Fibroblast of skin of abdomen (primary cell): Measurements from ENCODE around the gene PLEKHO2.
A peak's percentile ranks its signal among the peaks of the same experiment; 100 is the strongest.

ENCODE experiments used
- DNase-seq: peaks from one replicate; pipeline ENCODE4 v3.0.0-alpha.2; 2013

PLEKHO2 gene

DNA sequence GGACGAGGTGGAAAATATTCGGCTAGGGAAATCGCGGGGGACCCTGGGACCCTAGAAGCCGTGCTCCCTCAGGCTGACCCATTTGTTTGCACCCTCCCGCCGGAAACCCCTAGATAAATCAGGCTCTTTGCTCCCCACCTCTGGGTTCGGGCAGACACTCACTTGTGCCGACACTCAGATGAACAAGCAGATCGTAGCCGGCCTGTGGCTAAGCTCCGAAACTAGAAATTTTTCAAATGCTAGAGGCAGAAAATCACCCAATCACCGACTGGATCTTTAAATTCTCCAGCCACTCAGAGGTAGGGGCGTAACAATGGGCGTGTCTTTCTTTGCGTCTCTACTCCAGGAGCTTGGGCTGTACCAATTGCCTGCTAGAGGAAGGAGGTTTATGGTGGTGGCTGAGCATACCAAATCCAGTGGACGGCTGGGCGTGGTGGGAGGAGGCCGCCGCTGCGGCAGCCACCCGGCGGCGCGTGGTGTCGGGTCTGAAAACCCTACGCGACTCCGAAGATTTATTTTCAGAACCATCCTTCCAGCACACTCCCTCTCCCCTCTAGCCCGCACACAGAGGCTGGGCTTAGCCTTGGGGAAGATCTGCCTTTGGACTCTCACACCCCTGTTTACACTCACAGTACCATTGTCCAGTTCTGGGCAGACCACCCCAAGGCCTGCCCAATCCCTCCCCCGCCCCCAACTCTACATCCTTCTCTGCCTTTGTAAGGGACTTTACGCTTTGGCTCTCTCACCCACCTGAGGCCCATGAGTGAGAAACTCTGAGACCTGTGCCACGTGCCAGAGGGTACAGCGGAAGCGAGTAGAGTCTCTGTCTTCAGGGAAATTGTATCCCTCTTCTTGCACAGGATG, 16.1 kb upstream of the PLEKHO2 start, which contains the start of gene PIF1:
Gene PIF1 (minus strand): TSS at position 217 of the 864 bp plus-strand sequence. CDS start 1,312 bp downstream, outside the sequence.
- DNase-seq, result peak; percentile 99

DNA sequence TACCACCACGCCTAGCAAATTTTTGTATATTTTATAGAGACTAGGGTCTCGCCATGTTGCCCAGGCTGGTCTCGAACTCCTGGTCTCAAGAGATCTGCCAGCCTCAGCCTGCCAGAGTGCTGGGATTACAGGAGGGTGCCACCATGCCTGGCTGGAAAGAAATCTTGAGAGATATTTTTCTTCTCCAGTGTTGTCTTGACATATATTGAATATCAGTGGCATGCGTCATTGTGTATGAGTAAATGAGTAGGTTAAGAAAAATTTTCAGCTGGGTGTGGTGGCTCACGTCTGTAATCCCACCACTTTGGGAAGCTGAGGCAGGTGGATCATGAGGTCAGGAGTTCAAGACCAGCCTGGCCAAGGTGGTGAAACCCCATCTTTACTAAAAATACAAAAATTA, 12.7 kb upstream of the PLEKHO2 start:
- DNase-seq, result peak; percentile 19

DNA sequence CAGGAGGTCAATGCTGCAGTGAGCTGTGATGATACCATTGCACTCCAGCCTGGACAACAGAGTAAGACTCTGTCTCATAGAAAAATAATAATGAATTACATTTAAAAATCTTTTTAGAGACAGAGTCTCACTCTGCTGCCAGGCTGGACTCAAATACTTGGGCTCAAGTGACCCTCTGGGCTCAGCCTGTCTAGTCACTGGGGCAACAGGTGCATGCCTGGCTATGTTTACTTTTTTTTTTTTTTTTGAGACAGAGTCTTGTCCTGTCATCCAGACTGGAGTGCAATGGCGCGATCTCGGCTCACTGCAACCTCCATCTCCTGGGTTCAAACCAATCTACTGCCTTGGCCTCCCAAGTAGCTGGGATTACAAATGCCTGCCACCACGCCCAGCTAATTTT, 8.0 kb upstream of the PLEKHO2 start:
- DNase-seq, result no peak

DNA sequence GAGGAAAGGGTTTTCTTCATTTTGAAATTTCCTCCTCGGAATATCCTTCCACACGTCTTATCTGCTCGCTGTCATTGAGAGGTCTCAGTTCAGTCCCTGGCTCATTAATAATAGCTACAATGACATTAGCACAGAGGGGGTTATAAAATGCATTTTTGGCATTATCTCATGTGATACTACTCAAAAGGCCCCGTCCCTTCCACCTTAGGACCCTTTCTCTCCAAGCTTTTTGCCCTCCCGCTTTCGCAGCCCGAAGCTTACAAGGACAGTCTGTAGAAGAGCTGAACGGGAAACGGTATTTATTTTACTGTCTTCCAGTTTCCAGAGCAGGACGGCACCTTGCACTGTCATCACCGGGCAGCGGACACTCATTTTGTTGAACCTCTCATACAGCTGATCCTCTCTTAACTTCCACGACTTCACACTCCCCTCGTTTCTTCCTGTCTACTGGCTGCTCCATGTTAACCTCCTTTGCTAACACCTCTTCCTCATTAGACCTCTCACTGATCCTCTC, 5.6 kb upstream of the PLEKHO2 start:
- no peak for DNase-seq

DNA sequence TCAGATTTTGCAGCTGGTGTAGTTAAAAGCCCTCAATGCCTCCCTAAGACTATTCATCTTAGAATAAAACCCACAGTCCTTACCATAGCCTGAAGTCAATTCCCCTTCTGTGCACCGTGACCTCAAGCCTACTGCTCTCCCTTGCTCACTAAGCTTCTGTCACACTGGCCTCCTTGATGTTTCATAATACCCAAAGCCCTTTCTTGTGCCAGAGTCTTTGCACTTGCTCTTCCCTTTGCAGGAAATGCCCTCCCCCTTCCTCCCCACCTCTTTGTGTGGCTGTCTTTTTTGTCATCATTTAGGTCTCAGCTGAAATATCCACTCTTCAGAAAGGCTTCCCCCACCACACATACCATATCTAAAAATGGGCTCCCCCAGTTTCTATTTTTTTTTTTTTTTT, 4.2 kb upstream of the PLEKHO2 start:
- no peak for DNase-seq

DNA sequence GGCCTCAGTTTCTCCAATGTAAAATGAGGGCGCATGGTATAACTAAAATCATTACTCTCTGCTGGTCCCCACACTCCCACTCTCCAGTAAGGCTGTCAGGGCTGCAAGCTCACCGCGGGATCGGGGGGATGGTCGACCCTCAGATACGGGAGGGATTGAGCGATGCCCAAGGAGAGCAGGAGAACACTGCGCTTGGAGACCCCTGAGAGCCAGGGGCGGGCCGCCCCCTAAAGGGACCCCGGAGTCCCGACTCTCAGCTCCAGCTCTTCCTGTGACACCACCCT, 713 bp upstream of the PLEKHO2 start:
- no peak for DNase-seq

DNA sequence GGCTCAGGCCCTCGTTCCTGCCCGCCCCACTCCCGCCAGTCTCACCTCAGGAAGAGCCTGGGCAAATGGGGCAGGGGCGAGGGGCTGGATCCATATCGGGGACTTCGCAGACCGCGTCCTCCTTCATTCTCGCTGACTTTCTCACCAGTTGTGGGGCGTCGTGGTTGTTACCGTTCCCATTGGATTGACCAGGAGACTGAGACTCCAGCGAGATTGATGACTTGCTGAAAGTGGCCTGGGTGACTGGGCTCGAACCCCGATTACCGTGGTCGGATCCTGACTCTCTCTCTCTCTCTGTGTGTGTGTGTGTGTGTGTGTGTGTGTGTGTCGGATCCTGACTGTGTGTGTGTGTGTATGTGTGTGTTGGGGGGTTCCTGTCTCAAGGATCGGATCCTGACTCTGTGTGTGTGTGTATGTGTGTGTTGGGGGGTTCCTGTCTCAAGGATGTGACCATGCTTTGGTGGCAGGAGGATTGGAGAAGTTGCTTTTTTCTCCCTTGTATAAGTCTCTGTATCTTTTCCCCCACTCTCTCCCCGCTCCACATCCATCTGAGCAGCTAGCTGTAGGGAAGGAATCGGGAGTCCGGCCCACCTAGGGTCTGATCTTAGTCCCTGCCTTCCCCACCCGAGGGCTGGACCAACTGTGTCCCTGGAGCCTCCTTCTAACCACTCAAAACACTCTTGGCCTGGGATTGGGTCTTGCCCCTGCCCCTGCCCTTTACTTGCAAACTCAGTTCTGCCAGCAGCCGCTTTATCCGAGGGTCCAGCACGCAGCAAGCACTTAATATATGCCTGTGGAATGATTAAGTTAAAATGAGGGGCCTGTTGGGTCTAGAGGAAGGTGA, 603 bp downstream of the PLEKHO2 start:
- peak; percentile 17 for DNase-seq

DNA sequence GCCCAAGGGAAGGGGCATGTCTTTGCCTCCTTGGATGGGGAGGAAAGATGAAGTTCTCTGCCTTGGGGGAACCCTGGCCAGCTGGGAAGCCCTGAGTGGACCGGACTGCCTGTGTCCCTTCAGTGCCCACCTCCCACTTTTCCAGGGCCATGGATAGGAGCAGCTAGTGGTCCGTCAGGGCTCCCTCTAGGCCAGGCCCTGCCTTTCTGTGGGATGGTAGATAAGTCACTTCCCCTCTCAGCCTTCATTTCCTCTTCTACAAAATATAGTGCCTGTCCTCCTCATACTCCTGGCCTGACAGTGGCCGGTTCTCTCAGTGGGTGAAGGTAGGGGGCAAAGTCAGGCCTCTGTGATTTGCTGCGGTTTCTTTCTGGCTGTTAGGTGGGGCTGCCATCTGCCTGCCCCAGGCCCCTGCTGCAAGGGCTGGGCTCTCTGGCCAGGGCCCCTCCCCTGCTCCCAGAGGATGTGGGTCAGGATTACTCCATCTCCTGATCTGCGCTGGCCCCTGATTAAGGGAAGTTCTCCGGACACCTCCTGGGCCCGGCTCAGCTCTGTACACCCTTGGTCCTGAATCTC, 1.4 kb downstream of the PLEKHO2 start:
- no peak for DNase-seq

DNA sequence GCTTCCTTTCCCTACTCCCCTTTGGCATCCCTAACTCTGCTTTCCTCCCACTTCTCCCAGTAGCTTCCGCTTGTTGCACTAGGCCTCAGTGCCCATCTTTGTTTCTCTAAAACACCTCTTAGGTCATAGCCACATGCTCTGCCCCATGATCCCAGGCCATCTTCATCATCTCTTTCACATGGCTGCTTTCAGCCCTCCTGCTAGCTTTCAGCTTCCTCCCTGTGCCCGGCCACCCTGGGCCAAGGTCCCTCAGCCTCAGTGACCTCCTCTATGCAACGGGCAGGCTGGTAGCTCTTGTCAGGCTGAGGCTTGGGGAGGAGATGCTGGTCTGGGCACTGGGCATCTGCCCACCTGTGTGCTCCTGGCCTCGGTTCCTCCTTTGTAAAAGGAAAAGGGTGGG, 2.3 kb downstream of the PLEKHO2 start:
- DNase-seq, result no peak

DNA sequence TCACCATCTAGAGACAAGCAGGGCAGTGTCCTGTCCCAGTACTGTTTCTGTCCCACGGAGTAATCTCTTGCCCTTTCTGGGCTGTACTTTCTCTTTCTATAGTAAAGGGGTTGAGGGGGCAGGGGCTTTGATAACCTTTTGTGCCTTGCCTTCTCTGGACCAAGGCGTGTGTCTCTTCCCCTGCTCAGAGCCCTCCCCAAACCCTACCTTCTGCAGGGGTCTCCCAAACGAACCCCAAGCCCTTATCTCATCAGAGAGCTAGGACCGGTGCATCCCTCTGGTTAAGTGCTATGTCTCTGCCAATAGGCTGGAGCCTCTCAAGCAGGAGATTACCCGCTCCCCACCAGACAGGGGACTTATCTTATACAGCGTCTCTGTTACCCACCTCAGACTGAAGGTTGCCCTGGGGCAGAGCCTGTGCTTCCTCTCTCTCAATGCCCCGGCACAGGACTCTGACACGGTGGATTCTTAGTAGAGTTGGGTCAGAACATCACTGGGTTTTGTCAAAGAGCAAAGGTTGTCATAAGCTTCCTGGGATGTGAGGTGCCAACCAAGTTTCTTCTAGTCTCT, 2.9 kb downstream of the PLEKHO2 start:
- DNase-seq, result no peak

DNA sequence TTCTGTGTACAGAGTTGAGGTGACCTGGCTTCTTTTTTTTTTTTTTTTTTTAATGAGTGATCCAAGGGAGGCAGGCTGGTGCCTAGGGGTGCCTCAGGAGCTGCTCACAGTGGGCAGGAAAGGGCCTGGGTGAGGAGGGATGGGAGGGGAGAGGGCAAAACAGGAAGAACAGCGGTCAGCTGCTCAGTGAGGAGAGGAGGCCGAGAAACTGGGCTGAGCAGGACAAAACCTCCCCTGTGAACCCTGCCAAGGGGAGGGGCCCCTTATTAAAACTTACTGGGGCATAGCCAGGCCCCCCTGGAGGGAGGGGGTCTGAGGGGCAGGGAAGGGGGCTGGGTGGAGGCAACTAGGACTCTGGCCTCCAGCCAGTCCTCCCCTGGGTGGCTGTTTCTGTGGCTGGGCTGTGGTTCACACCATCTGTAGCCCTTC, 3.5 kb downstream of the PLEKHO2 start:
- DNase-seq, result no peak

DNA sequence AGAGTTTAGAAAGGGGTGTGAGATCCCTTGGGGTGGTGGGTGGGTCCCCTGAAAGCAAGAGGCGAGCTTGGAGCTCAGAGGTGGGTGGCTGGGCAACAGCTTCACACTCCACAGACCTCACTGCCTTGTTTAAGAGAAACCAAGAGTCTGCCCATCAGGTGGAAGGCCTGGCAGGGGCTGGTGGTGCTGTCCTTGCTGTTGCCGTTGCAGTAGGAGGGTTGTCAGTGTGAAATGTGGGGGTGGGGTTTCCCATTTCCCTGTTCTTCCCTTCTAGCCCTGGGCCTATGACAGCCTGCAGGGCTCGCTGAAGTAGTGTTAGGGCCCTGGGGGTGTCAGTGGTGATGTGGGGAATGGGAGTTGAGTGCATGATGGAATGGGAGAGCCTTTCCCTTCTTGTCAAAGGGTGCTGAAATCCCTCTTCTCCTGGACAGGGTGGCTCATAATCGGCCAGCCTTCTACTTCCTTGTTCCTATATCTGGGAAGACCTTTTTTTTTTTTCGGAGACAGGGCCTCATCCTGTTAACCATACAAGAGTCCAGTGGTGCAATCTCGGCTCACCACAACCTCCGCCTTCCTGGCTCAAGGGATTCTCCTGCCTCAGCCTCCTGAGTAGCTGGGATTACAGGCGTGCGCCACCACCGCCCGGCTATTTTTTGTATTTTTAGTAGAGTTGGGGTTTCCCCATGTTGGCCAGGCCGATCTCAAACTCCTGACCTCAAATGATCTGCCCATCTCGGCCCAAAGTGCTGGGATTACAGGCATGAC, 4.3 kb downstream of the PLEKHO2 start:
- DNase-seq, result no peak

DNA sequence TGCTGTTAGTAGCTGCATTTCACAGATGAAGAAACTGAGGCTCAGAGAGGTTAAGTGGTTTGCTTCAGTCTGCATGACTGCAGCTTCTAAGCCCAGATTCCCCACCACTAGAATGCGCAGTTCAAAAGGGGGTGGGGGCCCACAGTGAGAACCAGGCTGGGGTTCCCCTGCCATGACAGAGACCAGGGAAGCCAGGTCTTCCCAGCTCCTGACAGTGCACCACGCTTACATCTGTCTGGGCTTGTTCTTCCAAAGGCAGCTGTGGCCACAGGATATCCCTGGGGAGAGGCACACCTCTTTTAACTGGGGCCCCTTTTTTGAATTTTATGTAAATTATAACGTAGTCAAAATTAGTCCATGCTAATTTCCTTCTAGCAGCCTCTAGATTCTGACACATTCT, 5.3 kb downstream of the PLEKHO2 start:
- DNase-seq, result no peak

DNA sequence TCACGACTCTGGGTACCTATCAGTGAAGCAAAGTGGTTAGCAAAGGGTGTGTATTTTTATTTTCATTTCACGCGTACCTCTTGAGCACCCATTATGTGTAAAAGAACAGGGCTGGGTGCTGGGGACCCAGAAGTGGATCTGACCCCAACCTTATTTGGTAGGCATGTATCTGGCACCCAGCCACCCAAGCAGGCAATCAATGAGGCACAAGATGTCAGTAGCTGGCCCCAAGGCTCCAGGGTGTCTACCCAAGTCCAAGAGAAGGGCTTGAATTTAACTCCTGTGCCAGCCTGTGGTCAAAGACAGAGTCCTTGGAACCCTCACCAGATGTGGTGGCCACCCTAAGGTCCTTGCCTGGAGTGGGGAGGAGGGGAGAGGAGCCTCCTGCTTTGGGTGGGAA, 5.7 kb downstream of the PLEKHO2 start:
- DNase-seq, result no peak

DNA sequence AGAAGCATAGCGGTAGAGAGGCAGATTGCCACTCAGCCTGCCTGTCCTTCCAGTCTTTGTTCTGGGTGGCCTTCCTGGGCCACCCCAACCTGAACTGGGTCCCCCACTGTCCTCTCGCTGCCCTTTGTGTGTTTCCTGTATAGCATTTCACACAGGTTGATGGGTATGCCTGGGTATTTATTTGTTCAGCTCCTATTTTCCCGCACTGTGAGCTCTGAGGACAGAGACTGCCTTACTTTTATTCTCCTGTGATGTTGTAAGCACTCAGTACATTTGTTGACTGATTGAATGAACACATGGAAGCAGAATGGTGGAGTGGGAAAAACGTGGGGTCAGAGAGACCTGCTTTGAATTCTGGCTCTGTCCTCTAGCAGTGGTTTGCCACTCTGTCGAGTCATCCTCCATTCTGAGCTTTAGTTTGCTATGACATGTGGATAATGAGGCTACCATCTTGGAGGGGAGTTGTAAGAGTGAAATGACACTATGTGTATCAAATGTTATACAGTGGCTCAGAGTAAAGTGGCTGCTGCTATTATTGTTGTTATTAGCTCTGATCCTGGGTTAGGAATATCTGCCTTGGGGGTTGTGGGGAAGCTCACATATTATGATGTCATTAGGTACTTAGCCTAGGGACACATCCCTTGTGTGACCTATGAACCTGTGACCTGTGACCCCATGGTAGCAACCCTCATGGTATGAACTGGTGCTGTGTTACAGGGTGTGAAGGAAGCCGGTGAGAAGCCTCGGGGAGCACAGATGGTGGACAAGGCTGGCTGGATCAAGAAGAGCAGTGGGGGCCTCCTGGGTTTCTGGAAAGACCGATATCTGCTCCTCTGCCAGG, 6.4 kb downstream of the PLEKHO2 start:
- no peak for DNase-seq

DNA sequence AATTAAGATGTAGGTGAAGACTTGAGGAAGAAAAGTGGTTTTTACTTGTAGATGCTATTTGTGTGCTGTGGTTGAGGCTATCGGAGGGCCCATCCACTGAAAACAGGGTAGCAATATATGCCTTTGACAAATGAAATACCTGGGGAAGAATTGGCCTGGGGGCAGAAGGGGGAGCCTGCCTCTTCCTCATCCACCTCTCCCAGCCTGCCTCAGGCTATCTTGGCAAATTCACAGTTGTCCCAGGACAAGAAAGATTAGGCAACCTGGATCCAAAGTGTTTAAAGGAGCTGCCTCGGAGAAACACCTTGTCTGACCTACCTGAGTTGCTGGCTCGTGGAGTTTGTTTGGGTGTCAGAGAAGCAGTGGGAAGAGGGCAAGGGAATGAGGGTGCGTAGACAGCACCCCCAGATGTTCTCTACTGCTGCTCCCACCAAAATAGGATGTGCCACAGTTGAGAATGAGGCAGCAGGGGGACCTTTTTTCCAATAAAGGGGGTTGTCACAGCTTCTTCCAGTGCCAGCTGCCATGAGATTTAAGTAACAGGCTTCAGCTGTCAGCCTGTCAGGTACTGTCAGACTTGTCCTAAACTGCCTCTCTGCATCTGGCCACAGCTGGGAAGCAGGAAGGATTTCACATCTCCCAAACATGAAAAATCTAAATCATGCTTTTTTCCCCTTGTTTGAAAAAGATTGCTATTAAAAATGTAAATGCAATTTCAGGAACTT, 9.2 kb downstream of the PLEKHO2 start:
- no peak for DNase-seq

DNA sequence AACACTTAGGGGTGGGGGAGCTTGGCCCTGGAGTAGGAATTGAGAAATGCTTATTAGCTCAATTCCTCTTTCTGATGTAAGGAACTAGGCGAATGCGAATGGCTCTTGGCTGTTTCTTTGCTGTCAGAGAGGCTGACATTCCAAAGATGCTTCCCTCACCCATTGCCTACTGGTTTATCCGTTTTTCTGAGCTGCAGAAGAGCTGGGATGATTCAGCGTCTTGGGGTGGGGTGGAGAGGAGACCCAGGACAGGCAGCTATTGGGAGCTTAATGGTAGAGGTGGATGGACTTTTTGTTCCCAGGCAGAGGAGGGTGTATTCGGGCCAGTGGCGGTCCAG, 9.8 kb downstream of the PLEKHO2 start:
- peak; percentile 90 for DNase-seq

DNA sequence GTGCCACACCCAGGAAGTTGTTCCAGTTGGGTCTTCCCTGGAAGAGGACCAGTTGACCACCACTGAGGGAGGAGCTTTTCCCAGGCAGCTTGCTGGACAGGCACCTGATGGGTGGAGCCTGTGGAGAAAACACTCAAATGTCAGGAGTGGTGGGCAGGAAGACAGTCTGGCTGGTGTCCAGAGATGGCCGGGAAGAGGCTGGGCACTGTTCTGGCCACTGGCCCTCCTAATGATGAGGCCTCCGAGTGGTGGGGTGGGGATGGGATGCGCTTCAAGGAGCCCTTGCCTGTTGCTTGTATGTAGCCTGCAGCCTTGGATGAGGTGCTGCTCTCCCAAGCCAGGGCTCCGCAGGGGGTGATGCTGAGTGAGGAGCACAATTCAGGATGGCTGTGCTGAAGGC, 12.3 kb downstream of the PLEKHO2 start:
- no peak for DNase-seq

DNA sequence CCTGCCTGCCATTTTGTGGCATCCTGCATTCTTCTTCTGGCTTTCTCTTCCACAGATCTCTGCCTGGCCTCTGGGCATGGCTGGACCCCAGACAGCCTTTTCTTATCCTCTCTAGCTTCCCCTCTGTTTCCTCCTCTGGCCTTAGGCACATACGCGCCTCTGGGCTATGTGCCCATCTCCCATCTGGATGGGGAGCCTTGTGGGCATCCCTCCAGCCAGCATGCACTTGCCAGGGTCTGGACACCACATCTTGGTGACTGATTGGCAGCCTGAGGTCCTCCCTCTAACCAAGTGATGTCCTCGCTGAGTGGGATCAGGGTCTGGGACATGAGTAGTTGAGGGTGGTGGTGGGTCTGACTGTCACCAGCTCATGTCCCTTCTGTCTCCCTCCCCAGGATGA, 12.8 kb downstream of the PLEKHO2 start:
- DNase-seq, result no peak

DNA sequence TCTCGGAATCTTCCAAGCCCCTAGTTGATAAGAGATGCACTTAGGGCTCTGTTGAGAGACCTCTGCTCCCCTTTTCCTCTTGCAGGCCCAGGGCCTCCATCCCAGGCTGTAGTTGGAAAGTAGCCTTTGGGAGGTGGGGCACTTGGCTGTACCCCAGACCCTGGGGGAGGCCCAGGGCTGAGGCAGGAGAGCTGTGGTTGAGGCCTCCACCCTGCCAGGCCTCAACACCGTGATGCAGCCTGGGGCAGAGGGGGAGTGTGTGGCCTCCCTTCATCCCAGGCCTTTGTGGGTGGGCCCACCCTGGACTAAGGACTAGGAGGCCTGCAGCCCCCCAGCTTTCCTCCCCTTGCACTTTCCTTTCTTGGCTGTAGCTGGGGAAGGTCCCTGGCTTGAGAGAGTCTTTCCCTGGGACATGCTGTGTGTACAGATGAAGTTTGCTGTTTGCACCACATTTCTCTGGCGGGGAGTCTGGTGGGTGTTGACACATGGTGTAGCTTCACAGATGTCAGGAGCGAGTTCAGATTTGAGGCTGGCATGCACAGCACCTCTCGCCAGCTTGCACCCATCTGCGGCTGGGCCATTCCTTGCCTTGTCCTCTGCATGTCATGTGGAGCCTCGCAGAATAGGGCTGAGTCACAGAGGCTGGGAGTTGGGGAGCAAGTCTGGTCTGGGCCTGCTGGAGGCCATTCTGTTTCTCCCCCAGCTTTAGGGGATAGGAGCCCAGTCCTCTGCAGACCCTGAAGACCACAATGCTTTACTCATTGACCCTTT, 13.7 kb downstream of the PLEKHO2 start:
- peak; percentile 44 for DNase-seq
